Measurements from ENCODE around the gene TMPRSS4. TPM values are rescaled to one million over a fixed set of nuclear protein-coding genes. Genes with fewer than 3 reads are reported as not detected.

The TMPRSS4 gene
- total RNA-seq, 4 donors from 2014 or later = 142 to 197 (median 161) TPM

DNA sequence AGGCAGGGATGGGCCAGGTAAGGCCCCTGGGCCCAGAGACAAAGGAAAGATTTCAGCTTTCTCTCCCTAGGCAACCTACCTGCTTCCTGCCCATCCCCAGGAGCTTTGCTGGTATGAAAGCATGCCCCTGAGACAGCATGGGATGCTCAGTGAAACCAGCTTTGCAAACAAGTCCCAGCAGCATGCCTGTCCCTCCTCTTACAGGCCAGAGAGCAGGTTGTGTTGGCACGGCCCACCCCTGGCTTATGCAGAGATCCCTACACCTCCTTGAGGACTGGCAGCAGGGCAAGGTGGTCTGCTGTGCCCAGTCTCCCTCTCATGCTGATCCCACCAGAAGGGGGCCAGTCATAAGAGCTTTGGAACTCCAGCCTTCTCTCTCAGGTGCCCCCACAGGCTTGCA, 72.6 kb downstream of the TMPRSS4 start:
- intact Hi-C loops (cut with DNase I) = no loop called here

DNA sequence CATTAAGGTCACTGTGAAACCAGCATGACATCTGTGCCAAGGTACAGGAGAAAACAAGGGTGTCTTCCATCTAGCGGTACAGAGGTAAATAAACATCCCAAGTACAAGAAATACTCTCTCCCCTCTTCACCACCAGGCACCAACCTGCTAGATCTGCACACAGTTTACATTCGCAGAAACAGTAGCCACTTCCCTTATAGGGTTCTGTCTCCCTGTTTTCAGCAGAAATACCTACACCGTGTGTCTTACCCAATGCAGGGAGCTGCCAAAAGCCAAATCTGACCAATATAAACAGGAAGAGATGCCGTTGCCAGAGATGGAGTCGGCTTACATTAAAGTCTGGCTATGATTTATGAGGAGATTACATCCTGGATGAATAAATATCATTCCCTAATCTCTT, 74.6 kb downstream of the TMPRSS4 start:
- peaks cover 0 to 65% (median 9%) of the 10 kb centered on the region in 4 donors for H3K27me3 ChIP-seq
- H3K4me3 ChIP-seq = no peak overlapping the region
- WGBS, 2 donors = 30 to 34% methylated on average over 5 of the region's 5 CpGs

More for the DNA sequence above, 72.6 kb downstream of the TMPRSS4 start:
- no peak overlapping the region for H3K4me3 ChIP-seq
- H3K27ac ChIP-seq = no peak overlapping the region
- peaks cover 17 to 59% (median 22%) of the 10 kb centered on the region in 3 donors for H3K4me1 ChIP-seq
- peaks cover 0 to 58% (median 7%) of the 10 kb centered on the region in 4 donors for H3K27me3 ChIP-seq
- H3K9me3 ChIP-seq = no peaks in the 10 kb centered on the region
- TF ChIP-seq POLR2A (IDR thresholded peaks at IDR 0.05) (no peak), CTCF (IDR thresholded peaks at IDR 0.05) (no peak)
- no peaks in the 10 kb centered on the region for H3K36me3 ChIP-seq
- no peak for DNase-seq
- WGBS, 2 donors = no CpG with 5 or more reads among the region's 1 CpG

GRCh38 chr11:118152020-118152551, 75.2 kb downstream of the TMPRSS4 start:
- TF ChIP-seq CTCF (IDR thresholded peaks at IDR 0.05) (no peak), POLR2A (IDR thresholded peaks at IDR 0.05) (no peak)
- Histone ChIP-seq H3K9me3 (no peaks in the 10 kb centered on the region), H3K27ac (peak overlapping the region in 2 of 4 donors; percentile 21 to 32), H3K4me1 (peaks cover 19 to 58% (median 22%) of the 10 kb centered on the region in 3 donors), H3K36me3 (no peaks in the 10 kb centered on the region), H3K27me3 (peaks cover 0 to 71% (median 11%) of the 10 kb centered on the region in 4 donors), H3K4me3 (peak overlapping the region; percentile 38 to 74 (median 48))
- intact Hi-C loops (cut with DNase I) = no loop called here
- no peak for DNase-seq
- 20% methylated on average over 2 to 4 of the region's 16 CpGs for WGBS, 2 donors

More for the DNA sequence above, 74.6 kb downstream of the TMPRSS4 start:
- no peaks in the 10 kb centered on the region for H3K9me3 ChIP-seq
- intact Hi-C loops (cut with DNase I) = no loop called here
- H3K27ac ChIP-seq = peak overlapping the region in 1 of 4 donors; percentile 46
- DNase-seq = no peak
- H3K4me1 ChIP-seq = peaks cover 19 to 52% (median 22%) of the 10 kb centered on the region in 3 donors
- no peaks in the 10 kb centered on the region for H3K36me3 ChIP-seq
- TF ChIP-seq POLR2A (IDR thresholded peaks at IDR 0.05) (no peak), CTCF (IDR thresholded peaks at IDR 0.05) (no peak)

GRCh38 chr11:118152552-118153471, 75.9 kb downstream of the TMPRSS4 start, which contains the start of gene SCN4B:
TSS of gene SCN4B (minus strand) at chr11:118152823. CDS start at chr11:118152673, 150 bp downstream.
- peaks cover 19 to 60% (median 22%) of the 10 kb centered on the region in 3 donors for H3K4me1 ChIP-seq
- DNase-seq = no peak
- no peaks in the 10 kb centered on the region for H3K36me3 ChIP-seq
- no peaks in the 10 kb centered on the region for H3K9me3 ChIP-seq
- peak within 1 kb of the TSS; percentile 38 to 74 (median 48) for H3K4me3 ChIP-seq
- intact Hi-C loops (cut with DNase I) = no loop called here
- H3K27me3 ChIP-seq = peaks cover 0 to 78% (median 12%) of the 10 kb centered on the region in 4 donors
- TF ChIP-seq CTCF (IDR thresholded peaks at IDR 0.05) = no peak
- TF ChIP-seq POLR2A (IDR thresholded peaks at IDR 0.05) = no peak
- H3K27ac ChIP-seq = peak within 1 kb of the TSS in 2 of 4 donors; percentile 21 to 32
- WGBS, 2 donors = 0 to 1% methylated on average over 1 to 16 of the region's 88 CpGs

DNA sequence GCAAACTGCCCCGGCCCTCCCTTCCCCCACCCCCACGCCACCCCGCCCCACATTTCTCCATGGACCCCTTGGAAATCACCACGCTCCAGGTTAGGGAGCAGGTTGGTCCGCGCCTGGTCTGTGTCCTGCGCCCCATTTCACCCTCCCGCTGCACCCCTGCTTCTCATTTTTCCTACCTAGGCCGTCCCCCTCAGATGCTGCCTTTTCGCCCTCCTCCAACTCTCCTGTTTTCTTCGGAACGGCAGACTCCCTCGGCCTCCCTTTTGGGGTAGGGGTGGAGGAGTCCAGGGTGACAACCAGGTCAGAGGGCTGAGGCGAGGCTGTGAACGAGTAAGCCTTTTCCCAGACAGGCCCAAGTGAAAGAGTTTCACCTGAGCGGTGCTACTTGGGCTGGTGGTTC, 76.6 kb downstream of the TMPRSS4 start:
- Histone ChIP-seq H3K27ac (no peak overlapping the region), H3K9me3 (no peaks in the 10 kb centered on the region), H3K27me3 (peaks cover 0 to 85% (median 12%) of the 10 kb centered on the region in 4 donors), H3K36me3 (no peaks in the 10 kb centered on the region), H3K4me3 (peak overlapping the region in 3 of 4 donors; percentile 45 to 74 (median 52)), H3K4me1 (peaks cover 19 to 60% (median 22%) of the 10 kb centered on the region in 3 donors)
- no peak for DNase-seq
- intact Hi-C loops (cut with DNase I) = no loop called here
- TF ChIP-seq CTCF (IDR thresholded peaks at IDR 0.05) (no peak), POLR2A (IDR thresholded peaks at IDR 0.05) (no peak)
- WGBS, 2 donors = 27 to 42% methylated on average over 9 to 10 of the region's 16 CpGs

Data from esophagus squamous epithelium (tissue), 5 donors.